Embryonic facial prominence (tissue), 1 donor: ENCODE measurements around the gene MAP3K9.

Experiments
- DNase-seq: peaks from one replicate; pipeline ENCODE4 v3.0.0-alpha.2; 2016; ENCODE audit errors: extremely low spot score

Gene MAP3K9

DNA sequence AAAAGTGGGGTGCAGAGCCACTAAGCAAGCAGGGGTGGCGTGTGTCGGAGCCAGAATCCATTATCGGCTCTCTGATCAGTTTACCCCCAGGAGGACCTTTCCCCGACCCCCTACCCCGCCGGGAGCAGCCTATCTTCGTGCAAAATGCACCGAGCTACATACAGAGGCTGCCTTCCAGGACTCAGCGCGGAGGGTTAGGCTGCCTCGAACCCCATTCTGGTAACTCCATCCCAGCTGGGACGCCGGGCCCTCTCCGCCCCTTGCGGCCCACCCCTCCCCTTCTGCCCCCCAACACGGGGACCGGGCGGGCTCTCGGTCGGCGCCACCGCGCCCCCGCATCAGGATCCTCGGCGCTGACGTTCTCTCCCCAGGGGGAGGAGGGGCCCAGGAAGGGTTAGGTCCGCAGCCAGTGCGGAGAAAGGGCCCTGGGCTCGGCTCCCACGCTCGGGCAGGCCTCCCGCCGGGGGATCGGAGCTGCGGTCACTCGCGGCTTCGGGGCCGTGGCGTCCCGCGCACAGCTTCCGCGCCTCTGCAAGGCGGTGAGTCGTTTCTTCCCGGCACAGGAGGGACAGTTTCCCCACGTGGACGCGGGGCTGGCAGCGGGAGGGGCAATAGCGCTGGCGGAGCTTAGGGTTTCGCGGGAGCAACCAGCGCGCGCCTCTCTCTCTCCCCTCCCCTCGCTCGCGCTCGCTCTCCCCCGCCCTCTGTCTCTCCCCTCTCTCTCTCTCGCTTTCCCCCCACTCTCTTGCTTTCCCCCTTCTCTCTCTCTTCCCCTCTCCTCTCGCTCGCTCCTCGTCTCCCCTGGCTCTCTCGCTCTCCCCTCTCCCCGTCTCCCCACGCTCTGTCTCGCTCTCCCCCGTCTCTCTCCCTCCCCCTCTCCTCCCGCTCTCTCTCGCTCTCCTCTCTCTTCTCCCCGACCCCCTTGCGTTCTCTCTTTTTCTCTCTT lies 12.5 kb upstream of the MAP3K9 start:
- DNase-seq = peak; percentile 31

DNA sequence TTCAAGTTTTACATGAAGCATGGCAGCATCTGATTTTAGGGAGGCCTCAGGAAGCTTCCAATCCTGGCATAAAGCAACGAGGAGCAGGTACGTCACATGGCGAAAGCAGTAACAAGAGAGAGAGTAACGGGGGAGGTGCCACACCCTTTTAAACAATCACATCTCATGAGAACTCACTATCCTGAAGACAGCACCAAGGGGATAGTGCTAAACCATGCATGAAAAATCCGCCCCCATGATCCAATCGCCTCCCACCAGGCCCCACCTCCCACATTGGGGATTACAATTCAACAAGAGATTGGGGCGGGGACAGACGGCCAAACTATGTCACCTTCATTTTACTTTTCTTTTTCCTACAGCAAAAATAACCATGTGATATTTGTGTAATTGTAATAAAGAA lies 7.2 kb upstream of the MAP3K9 start:
- DNase-seq = no peak

DNA sequence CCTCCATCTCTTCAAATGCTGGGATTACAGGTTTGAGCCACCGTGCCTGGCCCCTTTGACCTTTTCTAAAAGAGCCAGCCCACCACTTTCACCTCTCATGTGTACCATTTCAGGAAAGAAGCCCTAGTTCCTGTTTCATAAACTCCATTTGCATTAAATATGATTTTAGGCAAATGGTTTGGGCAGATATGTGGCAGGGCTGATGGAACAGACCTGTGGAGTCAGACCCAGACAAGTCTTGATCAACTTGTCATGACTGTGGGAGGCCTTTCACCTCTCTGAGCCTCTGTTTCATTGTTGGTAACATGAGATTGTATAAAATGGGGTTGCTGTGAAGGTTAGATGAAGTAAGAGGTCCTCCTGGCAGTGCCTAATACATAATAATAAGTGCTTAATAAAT lies 5.2 kb upstream of the MAP3K9 start:
- no peak for DNase-seq

GRCh38 chr14:70812124-70812818 lies 3.0 kb upstream of the MAP3K9 start:
- DNase-seq = no peak

DNA sequence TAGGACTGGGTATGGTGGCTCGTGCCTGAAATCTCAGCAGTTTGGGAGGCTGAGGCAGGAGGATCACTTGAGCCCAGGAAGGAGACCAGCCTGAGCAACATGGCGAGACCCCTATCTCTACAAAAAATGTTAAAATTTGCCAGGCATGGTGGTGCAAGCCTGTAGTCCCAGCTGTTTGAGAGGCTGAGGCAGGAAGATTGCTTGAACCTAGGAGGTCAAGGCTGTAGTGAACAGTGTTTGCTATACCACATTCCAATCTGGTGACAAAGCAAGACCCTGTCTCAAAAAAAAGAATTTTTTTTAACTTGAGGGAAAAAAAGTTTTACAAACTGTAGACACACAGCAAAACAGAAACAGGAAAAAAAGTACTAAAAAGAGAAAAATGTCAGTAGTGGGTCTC lies 2.3 kb upstream of the MAP3K9 start:
- no peak for DNase-seq

DNA sequence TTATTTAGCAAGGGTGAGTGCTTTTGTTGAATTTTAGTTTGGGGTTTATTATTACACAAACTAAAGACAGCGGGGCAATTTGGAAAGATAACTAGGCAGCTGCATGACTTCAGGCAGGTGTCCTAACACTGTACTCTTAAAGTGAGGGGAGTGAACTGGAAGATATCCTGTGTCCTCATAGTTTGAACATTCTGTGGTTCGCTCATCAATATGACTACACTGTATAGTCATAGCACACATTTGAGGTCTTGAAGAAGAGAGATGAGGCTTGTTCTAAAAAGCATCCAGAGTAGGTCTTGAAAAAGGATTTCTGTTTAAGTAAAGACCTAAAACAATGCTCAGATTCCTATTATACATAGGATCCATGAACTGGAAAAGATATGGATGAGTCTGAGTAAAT lies 1.7 kb upstream of the MAP3K9 start:
- no peak for DNase-seq

DNA sequence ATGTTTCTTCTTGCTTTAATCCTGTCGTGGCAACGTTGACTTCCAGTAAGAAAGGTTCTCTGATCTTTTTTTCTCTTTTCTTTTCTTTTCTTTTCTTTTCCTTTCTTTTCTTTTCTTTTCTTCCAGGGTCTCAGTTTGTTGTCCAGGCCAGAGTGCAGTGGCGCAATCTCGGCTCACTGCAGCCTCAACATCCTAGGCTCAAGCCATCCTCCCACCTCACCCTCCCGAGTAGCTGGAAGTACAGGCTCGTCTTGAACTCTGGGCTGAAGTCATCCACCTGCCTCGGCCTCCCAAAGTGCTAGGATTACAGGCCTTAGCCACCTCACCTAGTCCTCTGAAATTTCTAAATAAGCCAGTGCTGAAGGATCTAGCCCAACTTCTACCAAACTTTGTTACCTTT lies 1.3 kb upstream of the MAP3K9 start:
- DNase-seq = no peak

- DNase-seq = no peak
Observed at GRCh38 chr14:70808416-70809224, 693 bp downstream of the MAP3K9 start.

GRCh38 chr14:70807898-70808415 lies 1.4 kb downstream of the MAP3K9 start:
- no peak for DNase-seq

DNA sequence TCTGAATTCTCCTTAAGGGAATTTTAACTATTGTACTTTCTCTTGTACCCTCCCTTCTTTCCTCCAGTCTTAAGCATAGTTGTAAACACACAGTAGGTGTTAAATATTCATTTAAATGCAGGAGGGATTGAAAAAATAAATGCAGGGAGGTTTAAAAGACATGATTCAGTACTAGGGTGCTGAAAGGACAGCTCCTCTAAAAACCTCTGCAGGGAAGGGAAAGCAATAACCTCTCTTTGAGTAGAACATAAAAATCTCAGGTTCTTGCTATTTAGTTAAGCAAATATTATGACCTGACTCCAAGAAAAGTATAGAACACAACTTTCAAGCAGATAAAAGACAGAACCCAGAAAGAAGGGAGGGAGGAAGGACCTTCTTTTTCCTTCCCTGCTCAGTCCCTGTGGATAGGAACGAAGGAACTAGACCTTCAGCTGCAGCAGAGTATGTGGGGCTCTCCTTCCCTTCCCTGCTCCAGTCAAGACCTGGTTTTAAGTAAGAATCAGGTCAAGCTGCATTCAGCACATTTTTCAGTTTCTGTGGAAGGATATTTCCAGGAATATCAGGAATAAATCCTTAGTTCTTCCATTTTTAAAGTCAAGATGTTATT lies 4.7 kb downstream of the MAP3K9 start:
- DNase-seq = no peak

- no peak for DNase-seq
Observed at GRCh38 chr14:70803321-70804310, 5.7 kb downstream of the MAP3K9 start.

DNA sequence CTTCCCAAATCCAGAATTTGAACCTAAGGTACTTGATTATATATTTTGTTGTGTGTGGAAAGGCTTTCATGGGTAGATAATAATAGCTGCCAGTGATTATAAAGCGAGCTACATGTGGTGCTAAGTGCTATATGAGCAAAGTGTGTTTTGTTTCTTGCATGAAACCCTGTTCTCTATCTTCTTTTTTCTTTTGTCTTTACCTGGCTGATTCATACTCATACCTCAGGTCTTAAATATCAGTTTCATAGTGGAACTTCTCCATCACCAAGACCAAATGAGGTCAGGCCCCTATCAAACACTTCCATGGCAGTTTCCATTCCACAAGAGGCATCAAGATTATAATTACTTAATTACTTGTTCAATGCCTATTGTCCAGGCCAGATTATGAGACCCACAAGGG lies 6.9 kb downstream of the MAP3K9 start:
- DNase-seq = no peak

DNA sequence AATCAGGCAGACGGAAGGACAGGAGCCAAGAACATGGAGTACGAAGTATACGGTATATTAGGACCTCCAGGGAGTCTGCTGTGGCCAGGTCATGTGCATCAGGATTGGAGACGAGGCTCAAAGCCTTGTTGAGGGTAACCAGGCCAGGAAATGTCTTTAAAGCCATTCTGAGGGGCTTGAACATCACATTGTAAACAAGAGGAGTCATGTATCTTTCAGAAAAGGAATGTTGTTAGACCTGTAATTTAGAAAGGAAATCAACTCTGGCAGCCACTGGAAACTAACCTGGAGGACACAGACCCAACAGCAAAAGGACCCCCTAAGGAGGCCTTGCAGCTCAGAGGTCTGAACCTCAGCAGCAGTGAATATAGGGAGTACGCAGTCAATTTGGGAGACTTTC lies 7.5 kb downstream of the MAP3K9 start:
- no peak for DNase-seq

- DNase-seq = no peak
Observed at GRCh38 chr14:70796551-70796950, 12.8 kb downstream of the MAP3K9 start.

DNA sequence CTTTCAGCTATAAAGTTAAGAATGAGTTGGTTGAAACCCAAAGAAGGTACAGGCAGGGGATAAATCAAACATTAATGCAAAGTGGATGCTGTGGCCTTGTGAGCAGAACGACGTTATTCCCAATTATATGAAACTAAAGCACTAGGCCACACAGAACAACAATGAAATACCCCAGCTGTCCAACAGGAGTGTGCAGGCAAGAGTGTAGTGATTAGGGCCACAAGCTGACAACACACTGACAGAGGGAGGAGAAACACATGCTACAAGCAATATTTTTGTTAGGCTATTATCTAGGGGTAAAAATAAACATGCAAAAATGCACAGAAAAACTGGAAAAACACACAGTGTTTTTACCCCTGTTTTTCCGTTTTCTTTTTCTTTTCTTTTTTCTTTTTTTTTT lies 15.0 kb downstream of the MAP3K9 start:
- DNase-seq = no peak

DNA sequence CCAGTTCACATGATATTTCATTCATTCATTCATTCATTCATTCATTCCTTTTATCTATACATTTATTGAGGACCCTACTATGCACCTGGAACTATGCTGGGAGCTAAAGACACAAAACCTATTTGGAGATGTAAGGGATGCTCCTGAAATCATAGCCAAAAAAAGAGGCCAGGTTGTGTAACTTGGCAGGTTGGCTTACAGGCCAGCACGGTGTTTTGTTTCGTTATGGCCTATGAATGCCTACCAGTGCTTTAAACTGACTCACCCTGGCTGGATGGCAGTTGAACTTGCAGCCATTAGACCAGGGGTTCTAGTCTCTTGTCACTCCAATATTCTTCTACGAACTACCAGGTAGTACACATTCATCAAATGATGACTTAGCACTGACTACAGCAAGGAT lies 15.7 kb downstream of the MAP3K9 start:
- no peak for DNase-seq

DNA sequence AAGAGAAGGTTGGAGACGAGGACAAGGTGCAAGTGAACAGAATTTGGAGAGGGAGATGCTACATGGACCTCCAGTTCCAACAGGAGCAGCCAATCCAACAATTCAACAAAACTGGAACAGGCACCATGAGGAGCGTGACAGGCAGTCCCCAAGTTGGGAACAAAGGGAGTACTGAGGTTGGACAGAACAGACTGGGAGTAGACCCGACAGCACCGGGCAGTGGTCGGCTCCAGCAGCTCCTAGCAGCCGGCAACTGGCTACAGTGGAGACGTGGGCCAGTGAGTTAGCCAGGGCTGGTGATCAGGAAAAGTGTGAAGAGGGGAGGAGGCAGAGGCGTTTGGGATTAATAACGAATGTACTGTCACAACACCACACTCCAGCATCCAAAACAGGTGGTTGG lies 16.4 kb downstream of the MAP3K9 start:
- DNase-seq = no peak

GRCh38 chr14:70791971-70792370 lies 17.3 kb downstream of the MAP3K9 start:
- no peak for DNase-seq

DNA sequence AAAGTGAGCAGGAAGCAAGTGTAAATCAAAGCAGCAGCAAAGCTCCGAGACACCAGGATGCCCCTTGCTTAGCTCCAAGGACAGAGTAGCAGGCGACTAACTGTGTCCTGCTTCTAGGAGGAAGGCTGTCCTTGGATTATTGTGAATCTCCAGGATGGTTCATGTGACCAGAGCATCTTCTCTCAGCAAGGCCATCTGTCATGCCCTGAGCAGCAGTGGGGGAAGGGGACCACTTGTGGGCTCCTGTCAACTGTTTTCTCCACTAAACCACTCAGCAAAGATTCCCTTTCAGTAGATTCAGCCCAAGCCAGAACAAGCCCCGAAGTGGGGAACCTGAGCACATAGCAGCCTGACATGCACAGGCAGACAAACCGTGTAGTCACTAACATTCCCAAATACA lies 19.4 kb downstream of the MAP3K9 start:
- no peak for DNase-seq

- no peak for DNase-seq
Observed at GRCh38 chr14:70789361-70789760, 20.0 kb downstream of the MAP3K9 start.
